ENCODE data around the gene FRZB. TPM values are rescaled to one million over a fixed set of nuclear protein-coding genes. Genes with fewer than 3 reads are reported as not detected.

Gene FRZB
- total and polyA plus RNA-seq, 2 of the 13 experiments (the other 11 are each of a cell fraction or from before 2014, with no cell fraction given): 0.04 to 1.2 TPM

GRCh38 chr2:182822733-182823132, 43.7 kb downstream of the FRZB start:
- Histone ChIP-seq H3K9ac (ENCODE audit: insufficient read depth, low read depth, low read length) (no peak overlapping the region), H4K20me1 (ENCODE audit: insufficient read depth, low read length) (no peaks in the 10 kb centered on the region), H2AFZ (ENCODE audit: low read length) (no peak overlapping the region), H3K27ac (ENCODE audit: extremely low read length, insufficient read depth, low read length) (no peak overlapping the region), H3K4me1 (ENCODE audit: insufficient read depth, low read length) (no peaks in the 10 kb centered on the region), H3K4me2 (ENCODE audit: low read depth, low read length) (no peak overlapping the region), H3K9me3 (ENCODE audit: low read length) (no peaks in the 10 kb centered on the region), H3K36me3 (replicated peaks in 1 of 2; ENCODE audit: control insufficient read depth in 1 of 2, insufficient read depth in 2 of 2, low read length in 2 of 2) (no peaks in the 10 kb centered on the region), H3K79me2 (ENCODE audit: insufficient read depth, low read length) (no peaks in the 10 kb centered on the region), H3K4me3 (replicated peaks in 1 of 3; ENCODE audit: insufficient read depth in 1 of 3, low read depth in 2 of 3, low read length in 3 of 3) (no peak overlapping the region), H3K27me3 (ENCODE audit: control insufficient read depth in 1 of 2, insufficient read depth in 2 of 2, low read length in 2 of 2) (no peaks in the 10 kb centered on the region; a peak in 1 of 5 replicates)
- no peak for TF ChIP-seq ZNF577 (CRISPR knock-in tag; IDR thresholded peaks at IDR 0.05; ENCODE audit: borderline replicate concordance, low read depth)
- no peak for TF ChIP-seq ZNF879 (CRISPR knock-in tag; IDR thresholded peaks at IDR 0.05)
- no peak for TF ChIP-seq ZSCAN30 (CRISPR knock-in tag; IDR thresholded peaks at IDR 0.05)
- TF ChIP-seq, protein P1, sequence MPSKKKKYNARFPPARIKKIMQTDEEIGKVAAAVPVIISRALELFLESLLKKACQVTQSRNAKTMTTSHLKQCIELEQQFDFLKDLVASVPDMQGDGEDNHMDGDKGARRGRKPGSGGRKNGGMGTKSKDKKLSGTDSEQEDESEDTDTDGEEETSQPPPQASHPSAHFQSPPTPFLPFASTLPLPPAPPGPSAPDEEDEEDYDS (CRISPR knock-in tag; IDR thresholded peaks at IDR 0.05): no peak
- no peak for TF ChIP-seq NFYB (CRISPR knock-in tag; IDR thresholded peaks at IDR 0.05)
- TF ChIP-seq IRF1 (CRISPR knock-in tag; IDR thresholded peaks at IDR 0.05; ENCODE audit: low read depth): no peak
- no peak for TF ChIP-seq ZHX2 (IDR thresholded peaks at IDR 0.05; ENCODE audit: low read depth)
- no peak for TF ChIP-seq ZHX2 (CRISPR knock-in tag; IDR thresholded peaks at IDR 0.05; ENCODE audit: borderline replicate concordance)
- FAIRE-seq (no peak), ATAC-seq (no peak), DNase-seq (ENCODE audit: low spot score) (no peak)
- no TSS peak for BruUV-seq (replicated peaks)
- POLR2A ChIA-PET: no interaction called here
- 54% methylated on average over 2 of the region's 2 CpGs for WGBS (ENCODE audit: low lambda C conversion rate)
- in situ Hi-C loops (cut with HindIII; ENCODE audit: extremely low pct_ligation_motif_present, low pct_unique_long_range_greater_than_20kb) (no loop called here), intact Hi-C loops (cut with micrococcal nuclease; ENCODE audit: unreplicated experiment) (no loop called here)
- CTCF ChIA-PET (ENCODE audit: low intra/inter-chr PET ratio, low total read pairs): no interaction called here

Data from HepG2 (cell line).